GM21786 (cell line): Measurements from ENCODE around the gene VWF.
"Not testable (repeated sequence)": the region's sequence is repeated elsewhere in the genome, so short reads cannot be mapped to it uniquely, and the experiment has no call there.

ENCODE experiments used
- ATAC-seq: cut with Tn5 transposase; IDR thresholded peaks from one replicate; pipeline ENCODE4 v1.9.1; 2021; ENCODE audit not compliant: unreplicated experiment

VWF gene

DNA sequence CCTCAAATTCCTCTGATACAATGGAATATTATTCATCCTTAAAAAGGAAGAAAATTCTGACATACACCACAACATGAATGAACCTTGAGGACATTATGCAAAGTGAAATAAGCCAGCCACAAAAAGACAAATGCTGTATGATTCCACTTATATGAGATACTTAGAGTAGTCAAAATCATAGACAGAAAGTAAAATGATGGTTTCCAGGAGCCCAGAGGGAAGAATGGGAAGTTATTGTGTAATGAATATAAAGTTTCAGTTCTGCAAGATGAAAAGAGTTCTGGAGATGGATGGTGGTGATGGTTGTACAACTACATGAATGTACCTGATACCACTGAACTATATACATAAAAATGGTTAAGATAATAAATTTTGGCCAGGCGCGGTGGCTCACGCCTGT is 18.3 kb downstream of the VWF start:
- no peak for ATAC-seq

DNA sequence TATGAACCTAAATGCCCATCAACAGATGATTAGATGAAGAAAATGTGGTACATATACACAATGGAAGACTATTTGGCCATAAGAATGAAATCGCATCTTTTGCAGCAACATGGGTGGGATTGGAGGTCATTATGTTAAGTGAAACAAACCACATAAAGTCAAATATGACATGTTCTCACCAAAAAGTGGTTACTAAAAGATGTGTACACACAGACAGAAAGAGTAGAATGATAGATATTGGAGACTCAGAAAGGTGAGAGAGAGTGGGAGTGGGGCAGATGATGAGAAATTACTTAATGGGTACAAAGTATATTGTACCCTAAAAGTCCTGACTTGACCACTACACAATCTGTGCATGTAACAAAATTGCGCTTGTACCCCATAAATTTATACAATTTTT is 19.6 kb downstream of the VWF start:
- ATAC-seq: no peak

DNA sequence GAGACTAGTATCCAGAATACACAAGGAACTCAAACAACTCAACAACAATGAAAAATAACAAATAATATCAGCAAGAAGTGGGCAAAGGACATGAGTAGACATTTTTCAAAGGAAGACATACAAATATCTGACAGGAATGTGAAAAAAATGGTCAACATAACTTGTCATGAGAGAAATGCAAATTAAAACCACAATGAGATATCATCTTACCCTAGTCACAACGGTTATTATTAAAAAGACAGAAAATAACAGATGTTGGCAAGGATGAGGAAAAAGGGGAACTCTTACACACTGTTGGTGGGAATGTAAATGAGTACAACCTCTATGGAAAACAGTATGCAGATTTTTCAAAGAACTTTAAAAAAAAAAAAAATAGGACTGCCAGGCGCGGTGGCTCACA is 20.4 kb downstream of the VWF start:
- no peak for ATAC-seq

DNA sequence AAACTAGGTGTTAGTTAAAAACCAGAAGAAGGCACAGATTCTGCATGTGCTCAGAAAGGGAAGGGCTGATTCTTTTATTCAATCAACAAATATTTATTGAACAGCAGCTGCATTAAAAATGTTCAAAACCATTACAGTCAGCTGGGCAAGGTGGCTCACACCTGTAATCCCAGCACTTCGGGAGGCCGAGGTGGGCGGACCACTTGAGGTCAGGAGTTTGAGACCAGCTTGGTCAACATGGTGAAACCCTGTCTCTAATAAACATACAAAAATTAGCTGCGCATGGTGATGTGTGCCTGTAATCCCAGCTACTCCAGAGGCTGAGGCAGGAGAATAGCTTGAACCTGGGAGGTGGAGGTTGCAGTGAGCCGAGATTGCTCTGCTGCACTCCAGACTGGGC is 22.4 kb downstream of the VWF start:
- ATAC-seq: not testable (repeated sequence)

DNA sequence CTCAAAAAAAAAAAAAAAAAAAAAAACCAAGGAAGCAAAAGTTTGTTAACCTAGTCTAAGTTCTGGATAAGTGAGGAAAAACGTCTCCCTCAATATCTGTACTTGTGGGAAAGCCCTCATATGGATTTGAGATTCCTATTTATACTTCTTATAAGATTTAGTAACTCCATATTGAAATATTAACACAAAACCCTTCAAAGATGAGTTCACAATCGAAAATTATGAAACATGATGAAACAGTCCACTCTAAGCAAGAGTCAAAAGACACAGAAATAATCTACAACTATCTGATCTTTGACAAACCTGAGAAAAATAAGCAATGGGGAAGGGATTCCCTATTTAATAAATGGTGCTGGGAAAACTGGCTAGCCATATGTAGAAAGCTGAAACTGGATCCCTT is 25.2 kb downstream of the VWF start:
- ATAC-seq: no peak

DNA sequence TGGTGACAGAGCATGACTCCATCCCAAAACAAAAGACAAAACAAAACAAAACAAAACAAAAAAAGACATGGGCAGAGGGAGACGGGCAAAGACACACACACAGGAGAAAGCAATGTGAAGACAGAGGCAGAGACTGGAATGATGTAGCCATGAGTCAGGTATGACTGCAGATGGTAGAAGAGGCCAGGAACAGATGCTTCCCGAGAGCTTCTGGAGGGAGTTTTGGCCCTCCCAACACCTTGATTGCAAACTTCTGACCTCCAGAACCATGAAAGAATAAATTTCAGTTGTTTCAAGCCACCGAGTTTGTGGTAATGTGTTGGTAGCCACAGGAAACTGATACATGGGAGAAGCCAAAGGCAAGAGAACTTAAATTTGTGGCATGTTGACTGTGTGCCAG is 27.1 kb downstream of the VWF start:
- no peak for ATAC-seq

DNA sequence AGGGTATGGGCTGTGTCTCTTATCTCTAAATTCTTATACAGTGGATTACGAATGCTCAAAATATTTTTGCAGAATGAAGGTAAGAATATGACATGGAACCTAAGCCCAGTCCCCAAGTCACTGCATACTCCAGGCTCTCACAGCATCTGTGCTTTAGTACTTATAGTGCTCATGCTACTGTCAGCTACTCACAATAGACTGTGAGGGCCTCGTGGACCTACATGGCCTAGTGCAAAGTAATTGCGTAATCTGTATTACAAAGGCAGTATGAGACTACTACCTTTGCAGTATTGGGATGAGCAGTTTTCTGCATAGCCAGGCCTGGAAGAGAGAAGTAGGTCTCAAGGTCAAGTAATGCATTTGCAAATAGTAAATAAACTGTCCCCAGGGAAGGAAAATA is 27.9 kb downstream of the VWF start:
- no peak for ATAC-seq

DNA sequence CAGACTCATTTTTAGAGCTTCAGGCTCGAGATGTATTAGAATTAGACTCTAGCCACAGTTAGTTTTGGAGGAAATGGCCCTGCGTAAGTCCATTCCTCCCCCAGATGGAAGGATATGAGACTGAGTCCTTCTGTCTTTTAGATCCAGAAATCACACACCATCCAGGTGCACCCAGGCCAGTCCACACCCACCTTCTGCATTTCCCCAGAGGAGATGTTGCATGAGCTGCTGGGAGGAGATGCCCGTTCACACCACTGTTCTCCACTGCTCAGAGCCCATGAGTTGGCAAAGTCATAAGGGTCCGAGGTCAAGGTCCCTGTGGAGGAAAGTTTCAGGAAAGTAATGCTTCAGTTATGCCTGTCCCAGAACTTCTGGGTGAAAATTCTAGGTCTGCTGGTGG is 29.2 kb downstream of the VWF start:
- ATAC-seq: no peak

DNA sequence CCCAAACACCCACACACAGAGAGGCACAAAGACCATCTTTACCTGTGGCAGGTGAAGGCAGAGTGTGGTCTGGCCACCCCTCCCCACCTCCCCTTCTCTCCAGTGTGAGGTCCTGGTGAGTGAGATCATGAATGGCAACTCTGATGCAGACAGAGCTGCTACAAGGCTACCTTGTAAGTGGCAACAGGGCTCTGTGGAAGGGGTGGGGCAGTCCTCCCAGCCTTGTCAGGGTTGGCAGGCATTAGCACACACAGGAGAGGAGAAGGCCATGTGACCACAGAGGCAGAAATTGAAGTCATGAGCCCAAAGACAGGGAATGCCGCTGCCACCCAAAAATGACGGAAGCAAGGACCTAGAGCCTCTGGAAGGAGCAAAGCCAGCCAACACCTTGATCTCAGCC is 30.7 kb downstream of the VWF start:
- ATAC-seq: no peak

DNA sequence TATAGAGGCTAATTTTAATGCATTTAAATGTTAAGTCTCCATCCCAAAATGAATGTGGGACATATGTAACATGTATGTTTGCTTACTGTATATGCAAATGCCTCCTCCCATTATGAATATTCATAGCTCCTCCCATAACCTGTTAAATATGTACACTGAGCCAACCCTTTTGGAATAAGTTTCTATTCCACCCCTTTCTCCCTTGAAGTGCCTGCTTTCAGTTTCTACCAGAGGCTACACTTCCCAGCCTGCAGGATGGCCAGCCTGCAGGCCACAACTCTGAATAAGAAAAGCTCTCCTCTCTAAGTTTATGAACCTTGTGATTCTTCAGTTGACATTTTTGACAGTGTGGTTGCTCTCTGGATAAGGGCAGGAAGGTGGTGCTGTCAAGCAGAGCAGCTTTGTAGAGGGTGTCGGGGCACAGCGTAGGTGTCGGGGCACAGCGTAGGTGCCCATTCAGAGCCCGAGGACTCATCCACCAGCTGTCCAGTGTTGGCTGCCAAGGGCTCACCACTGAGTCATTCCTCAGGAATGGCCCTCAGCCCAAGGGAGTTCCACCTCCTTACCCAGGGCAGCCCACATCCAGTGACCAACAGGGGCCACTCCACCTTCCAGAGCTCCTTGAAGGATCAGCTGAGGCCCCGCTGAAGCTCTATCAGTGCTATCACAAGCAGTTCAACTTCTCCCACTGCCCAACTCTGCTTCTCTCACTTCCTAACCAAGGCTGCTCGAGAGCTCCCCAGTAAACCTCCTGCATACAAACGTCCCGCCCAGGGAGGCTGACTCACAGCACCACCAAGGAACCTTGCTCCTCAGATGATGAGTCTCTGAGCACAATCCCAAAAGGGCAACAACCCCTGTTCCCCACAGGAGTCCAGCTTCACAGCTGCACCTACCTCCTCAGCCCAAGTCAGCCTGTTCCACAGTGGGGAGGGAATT is 31.4 kb downstream of the VWF start:
- ATAC-seq: no peak

DNA sequence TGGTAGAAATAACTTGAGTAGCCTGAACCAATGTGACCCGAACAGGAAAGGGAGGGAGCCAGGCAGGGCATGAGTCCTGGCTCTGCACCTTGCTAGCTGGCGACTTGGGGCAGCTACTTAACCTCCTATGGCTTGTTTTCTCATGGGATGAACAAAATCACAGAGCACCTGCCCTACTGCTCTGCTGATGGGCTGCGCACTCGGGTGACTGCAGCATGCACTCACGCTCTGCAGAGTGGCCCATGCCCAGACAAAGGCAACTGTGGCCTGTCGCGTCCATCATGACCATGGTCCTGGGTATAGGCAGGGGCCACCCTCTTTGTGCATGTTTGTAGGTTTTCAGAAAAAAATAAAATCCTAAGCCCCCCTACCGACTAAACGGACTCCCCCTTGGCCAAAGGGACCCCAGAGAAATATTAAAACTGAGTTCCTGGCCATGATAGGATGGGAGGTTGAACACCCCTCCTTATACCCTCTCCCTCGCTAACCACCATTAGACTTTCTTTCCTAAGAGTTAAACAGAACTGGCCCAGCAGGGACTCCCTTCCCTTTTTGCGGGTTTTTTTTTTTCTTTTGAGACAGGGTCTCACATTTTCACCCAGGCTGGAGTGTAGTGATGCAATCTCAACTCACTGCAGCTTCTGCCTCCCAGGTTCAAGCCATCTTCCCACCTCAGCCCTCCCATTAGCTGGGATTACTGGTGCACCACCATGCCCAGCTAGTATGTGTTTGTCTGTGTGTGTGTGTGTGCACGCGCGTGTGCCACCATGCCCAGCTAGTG is 32.5 kb downstream of the VWF start:
- no peak for ATAC-seq

DNA sequence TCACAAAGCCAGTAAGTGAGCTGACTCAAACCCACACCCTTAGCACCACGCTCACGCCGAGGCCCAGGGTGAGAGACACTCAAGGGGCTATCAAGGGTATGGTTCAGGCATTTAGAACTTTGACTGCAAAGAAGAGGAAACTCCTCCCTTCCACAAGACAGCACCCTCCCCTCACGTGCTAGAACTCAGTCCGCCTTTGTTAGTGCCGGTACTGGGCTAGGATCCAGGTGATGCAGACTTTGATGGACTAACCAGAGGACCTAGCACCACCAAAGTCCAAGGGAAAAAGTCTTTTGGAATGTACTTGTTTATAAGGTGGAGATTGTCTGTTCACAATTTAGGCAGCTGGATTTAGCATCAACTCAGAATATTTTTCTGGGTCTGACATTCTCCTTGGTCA is 33.7 kb downstream of the VWF start:
- no peak for ATAC-seq

DNA sequence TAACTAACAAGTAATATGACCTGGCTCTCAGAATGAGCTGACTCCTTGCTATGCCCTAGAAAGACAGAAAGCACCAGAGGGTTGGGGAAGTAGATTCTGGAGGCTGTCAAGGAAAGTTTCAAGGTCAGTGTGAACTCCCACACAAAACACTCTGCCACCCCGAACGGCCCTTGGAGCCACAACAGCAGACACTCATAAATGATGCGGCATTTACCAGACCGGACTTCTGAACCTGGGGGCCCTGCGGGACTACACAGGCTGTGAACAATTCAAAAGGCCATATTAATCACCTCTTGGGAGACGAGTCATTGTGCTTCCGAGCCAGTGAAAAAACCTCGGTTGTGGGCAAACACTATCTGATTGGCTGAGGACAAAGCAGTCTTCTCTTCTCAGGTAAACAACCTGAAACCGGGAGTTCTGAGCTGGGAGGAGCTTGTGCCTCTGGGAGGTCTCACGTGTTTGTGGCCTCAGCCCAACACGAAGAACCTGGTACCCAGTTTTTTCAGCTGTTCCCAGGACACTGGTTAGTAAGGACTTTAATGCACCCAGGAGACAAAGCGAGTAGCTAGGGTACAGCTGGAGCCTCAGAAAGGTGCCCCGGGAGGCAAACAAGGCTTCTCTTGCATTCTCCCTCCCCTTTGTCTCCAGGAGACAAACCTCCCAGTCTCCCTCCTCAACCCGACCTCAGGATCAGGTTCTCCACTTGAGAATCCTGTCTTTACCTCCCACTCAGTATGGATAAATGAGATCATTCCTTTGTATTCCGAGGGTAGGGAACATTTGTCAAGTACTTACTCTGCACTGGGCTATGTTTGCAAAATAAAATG is 35.3 kb downstream of the VWF start:
- ATAC-seq: no peak

DNA sequence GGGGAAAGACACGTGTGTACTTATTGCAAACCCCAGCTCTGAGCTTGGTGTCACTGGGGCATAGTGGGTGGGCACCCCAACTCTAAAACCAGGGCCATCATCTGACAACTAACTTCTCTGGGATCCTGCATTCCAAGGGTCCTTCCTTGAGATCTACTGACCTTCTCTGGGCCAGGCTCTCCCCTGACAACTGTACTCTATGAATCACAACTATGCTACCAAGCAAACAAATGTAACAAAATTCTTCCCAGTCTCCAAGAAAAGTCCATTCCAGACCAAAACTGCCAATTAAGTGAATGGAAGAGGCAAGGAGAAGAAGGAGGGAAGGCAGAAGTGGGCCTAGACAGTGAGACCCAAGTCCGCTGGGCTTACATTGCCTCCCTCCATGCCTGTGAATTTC is 38.2 kb downstream of the VWF start:
- ATAC-seq: no peak

DNA sequence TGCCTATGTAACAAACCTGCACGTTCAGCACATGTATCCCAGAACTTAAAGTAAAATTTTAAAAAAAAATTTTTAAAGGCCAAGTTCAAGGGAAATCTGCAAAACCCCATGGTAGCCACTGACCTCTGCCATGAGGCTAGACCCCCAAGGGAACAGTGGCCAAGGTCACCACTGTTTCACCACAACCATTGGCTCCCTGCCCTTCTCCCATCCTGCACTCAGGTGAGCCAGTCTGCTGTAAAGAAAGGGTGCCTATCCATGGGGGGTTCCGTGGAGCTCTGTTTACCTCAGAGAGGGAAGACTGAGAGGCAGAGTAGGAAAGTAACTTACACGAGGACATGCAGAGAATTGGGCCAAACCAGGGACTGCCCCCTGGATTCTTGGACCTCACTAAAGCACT is 38.6 kb downstream of the VWF start:
- ATAC-seq: no peak

DNA sequence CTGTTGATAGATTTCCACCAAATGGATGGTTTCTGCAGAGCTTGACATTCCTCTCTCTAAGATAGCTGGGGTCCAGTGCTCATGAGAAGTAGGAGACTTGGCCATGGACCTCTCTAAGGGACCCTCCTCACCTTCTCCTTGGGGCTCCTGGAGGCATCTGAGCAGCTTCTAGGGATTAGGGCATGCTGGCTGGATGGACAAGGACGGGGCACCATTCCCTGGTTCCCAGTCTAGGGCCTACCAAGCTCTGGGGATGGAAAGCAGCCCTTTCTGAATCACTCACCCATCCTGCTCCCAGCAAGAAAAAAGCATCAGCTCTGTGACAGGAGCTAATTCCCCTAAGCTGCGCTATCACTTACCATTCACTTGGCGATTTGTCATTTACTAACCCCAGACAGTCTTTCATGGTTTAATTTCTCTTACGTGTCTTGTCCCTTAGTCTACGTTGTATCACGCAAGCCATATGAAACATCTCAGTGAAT is 39.5 kb downstream of the VWF start:
- ATAC-seq: no peak

DNA sequence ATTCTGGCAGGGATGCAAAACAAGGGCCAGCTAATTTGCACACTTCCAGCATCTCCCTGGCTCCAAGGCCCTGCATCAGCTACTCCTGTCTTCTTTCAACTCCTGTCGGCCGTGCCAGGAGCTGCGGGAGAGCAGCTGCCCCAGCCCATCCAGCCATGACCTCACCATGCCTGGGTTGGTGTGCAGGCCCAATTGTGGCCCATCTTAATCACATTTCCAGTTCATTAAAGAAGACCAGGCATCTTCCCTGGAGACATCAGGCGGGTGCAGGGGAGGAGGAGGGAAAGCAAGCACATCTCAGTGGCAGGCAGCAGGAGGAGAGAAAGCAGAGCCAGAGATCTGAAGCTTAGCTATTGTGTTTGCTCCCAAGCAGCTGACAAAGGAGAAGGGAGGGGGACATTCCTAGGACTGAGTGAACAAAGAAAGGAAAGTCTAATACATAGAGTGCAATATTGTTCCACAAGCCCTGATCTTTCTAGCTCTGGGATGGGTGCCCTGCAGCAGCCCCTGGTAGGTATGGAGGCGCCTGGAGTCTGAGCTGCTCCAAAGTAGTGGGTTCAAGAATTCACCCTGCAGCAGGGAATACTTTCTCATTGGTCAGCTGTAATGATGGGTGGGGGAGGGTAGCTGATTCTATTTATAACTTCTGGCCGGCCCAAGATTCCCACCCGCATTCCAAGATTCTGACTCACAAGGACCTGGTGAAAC is 40.1 kb downstream of the VWF start:
- no peak for ATAC-seq

DNA sequence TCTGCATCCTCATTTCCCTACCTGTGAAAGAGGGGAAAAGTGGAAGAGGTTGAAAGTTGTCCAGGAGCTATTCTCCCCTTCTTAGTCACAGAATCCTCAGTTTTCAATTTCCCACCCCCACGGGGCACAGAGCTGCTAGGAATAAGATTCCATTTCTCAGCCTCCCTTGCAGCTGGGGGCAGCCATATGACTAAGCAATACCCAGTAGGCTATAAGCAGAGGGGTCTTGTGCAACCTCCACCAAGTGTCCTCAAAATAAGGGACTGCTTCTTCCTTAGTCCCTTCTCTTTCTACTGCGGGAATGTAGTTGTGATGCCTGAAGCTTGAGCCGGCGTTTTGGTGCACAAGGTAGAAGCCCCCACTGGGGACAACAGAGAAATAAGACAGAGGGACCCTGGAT is 40.9 kb downstream of the VWF start:
- no peak for ATAC-seq

DNA sequence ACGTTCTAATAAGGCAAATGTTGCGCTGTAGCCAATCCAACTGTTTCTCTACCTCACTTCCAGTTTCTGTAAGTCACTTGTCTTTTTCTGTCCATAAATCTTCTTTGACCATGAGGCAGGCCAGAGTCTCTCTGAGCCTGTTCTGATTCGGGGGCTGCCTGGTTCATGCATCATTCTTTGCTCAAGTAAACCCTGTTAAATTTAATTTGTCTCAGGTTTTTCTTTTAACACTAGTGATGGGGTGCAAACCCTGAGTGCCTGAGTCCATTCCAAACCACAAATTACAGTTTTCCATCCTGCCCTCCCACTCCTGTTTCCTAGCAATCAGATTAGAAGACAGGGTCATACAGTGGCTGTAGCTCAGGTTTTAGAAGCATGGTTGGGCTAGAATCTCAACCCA is 41.9 kb downstream of the VWF start:
- no peak for ATAC-seq

DNA sequence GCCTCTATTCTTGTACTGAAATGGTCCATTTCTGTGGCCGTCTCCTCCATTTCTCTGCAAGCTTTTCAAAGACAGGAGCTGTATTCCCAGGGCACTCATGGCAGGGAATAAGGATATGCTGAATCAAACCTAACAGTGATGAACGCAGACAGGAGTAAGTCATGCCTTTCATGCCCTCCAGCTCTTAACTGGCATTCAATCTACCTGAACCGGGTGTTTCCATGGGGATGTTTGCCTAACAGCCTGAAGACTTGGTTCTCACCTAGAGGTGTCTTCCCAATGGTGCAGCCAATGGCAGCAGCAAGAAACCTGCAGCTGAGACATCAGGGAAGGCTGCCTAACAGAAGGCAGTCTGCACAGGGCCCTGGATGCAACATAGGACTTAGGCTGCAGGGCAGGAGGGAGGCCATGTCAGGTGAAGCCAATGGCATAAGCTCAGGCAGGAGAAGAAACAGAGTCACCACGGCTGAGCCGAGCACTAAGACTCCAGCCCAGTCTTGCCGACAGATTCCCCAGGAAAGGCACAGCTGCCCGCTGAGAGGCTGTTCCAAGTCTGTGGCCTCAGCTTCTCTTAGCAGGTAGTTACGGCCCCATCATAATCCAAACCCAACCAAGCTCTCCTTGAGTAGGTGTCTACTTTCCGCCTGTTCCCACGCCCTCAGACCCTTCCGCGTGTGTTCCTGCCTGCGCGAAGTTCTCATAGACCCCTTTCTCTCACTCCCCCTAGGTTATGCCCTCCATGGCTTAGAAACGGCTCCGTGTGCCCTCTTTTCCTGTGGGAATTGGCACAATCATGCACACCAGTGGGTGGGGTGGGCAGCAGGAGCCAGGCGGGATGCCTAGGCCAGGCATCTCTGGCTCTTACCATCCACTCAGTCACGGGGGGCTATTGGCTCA is 44.1 kb downstream of the VWF start:
- no peak for ATAC-seq
